ENCODE data around the gene BTN3A1.
"Not testable (repeated sequence)": the region's sequence is repeated elsewhere in the genome, so short reads cannot be mapped to it uniquely, and the experiment has no call there.

BTN3A1 gene

GRCh38 chr6:26366504-26366903 lies 35.6 kb upstream of the BTN3A1 start:
- H3K4me3 ChIP-seq (replicated peaks; ENCODE audit: low read depth, low read length): no peak overlapping the region
- DNase-seq (ENCODE audit: low read depth): no peak
- no peak for TF ChIP-seq CTCF (IDR thresholded peaks at IDR 0.05; ENCODE audit: low read length, missing control alignments)

GRCh38 chr6:26367114-26367513 lies 35.0 kb upstream of the BTN3A1 start:
- H3K4me3 ChIP-seq (replicated peaks; ENCODE audit: low read depth, low read length): no peak overlapping the region
- no peak for DNase-seq (ENCODE audit: low read depth)
- TF ChIP-seq CTCF (IDR thresholded peaks at IDR 0.05; ENCODE audit: low read length, missing control alignments): no peak

GRCh38 chr6:26371813-26372212 lies 30.3 kb upstream of the BTN3A1 start:
- not testable (repeated sequence) for DNase-seq (ENCODE audit: low read depth); H3K4me3 ChIP-seq (replicated peaks; ENCODE audit: low read depth, low read length)

- no peak for TF ChIP-seq CTCF (IDR thresholded peaks at IDR 0.05; ENCODE audit: low read length, missing control alignments)
- no peak for DNase-seq (ENCODE audit: low read depth)
These were observed 29.5 kb upstream of the BTN3A1 start for GRCh38 chr6:26372308-26373144.

GRCh38 chr6:26375270-26375669 lies 26.8 kb upstream of the BTN3A1 start:
- no peak for DNase-seq (ENCODE audit: low read depth)
- no peak for TF ChIP-seq CTCF (IDR thresholded peaks at IDR 0.05; ENCODE audit: low read length, missing control alignments)
- no peak overlapping the region for H3K4me3 ChIP-seq (replicated peaks; ENCODE audit: low read depth, low read length)

More at GRCh38 chr6:26372308-26373144, 29.5 kb upstream of the BTN3A1 start:
- no peak overlapping the region for H3K4me3 ChIP-seq (replicated peaks; ENCODE audit: low read depth, low read length)

GRCh38 chr6:26377719-26378118 lies 24.4 kb upstream of the BTN3A1 start:
- DNase-seq (ENCODE audit: low read depth): no peak
- H3K4me3 ChIP-seq (replicated peaks; ENCODE audit: low read depth, low read length): no peak overlapping the region
- TF ChIP-seq CTCF (IDR thresholded peaks at IDR 0.05; ENCODE audit: low read length, missing control alignments): no peak

GRCh38 chr6:26378143-26378542 lies 23.9 kb upstream of the BTN3A1 start:
- H3K4me3 ChIP-seq (replicated peaks; ENCODE audit: low read depth, low read length); DNase-seq (ENCODE audit: low read depth): not testable (repeated sequence)

GRCh38 chr6:26379292-26379691 lies 22.8 kb upstream of the BTN3A1 start:
- DNase-seq (ENCODE audit: low read depth): no peak
- H3K4me3 ChIP-seq (replicated peaks; ENCODE audit: low read depth, low read length): no peak overlapping the region
- no peak for TF ChIP-seq CTCF (IDR thresholded peaks at IDR 0.05; ENCODE audit: low read length, missing control alignments)
